ENCODE results near the gene UCHL5.

Gene UCHL5

GRCh38 chr1:192979542-192979941 is 79.6 kb downstream of the UCHL5 start:
- H3K4me3 ChIP-seq (ENCODE audit: low read depth, low read length): no peak overlapping the region
- no peaks in the 10 kb centered on the region; the same call in 1 of the 2 replicates for H3K9me3 ChIP-seq (ENCODE audit: control insufficient read depth, insufficient read depth, low read length)
- H3K9ac ChIP-seq (ENCODE audit: low read depth, low read length): no peak overlapping the region
- no peaks in the 10 kb centered on the region for H3K36me3 ChIP-seq (ENCODE audit: control insufficient read depth, insufficient read depth, low read length)
- peaks cover 19% of the 10 kb centered on the region for H3K4me1 ChIP-seq (ENCODE audit: control insufficient read depth, insufficient read depth, low read length)
- no peaks in the 10 kb centered on the region for H3K27me3 ChIP-seq (ENCODE audit: control insufficient read depth, insufficient read depth, low read length)
- H3K27ac ChIP-seq (ENCODE audit: low read depth, low read length): no peak overlapping the region

- Histone ChIP-seq H3K9me3 (ENCODE audit: control insufficient read depth, insufficient read depth, low read length) (no peaks in the 10 kb centered on the region; the same call in 1 of the 2 replicates), H3K27me3 (ENCODE audit: control insufficient read depth, insufficient read depth, low read length) (no peaks in the 10 kb centered on the region), H3K9ac (ENCODE audit: low read depth, low read length) (no peak overlapping the region), H3K4me3 (ENCODE audit: low read depth, low read length) (no peak overlapping the region), H3K27ac (ENCODE audit: low read depth, low read length) (no peak overlapping the region), H3K36me3 (ENCODE audit: control insufficient read depth, insufficient read depth, low read length) (no peaks in the 10 kb centered on the region), H3K4me1 (ENCODE audit: control insufficient read depth, insufficient read depth, low read length) (peaks cover 14% of the 10 kb centered on the region; the same call in 1 of the 2 replicates)
Measured at GRCh38 chr1:192978195-192978710, 80.9 kb downstream of the UCHL5 start.

- H3K27me3 ChIP-seq (ENCODE audit: control insufficient read depth, insufficient read depth, low read length): no peaks in the 10 kb centered on the region
- H3K4me3 ChIP-seq (ENCODE audit: low read depth, low read length): no peak overlapping the region
- H3K9ac ChIP-seq (ENCODE audit: low read depth, low read length): no peak overlapping the region
- no peaks in the 10 kb centered on the region; the same call in 1 of the 2 replicates for H3K9me3 ChIP-seq (ENCODE audit: control insufficient read depth, insufficient read depth, low read length)
- peak overlapping the region; percentile 20 for H3K27ac ChIP-seq (ENCODE audit: low read depth, low read length)
- peaks cover 10% of the 10 kb centered on the region; the same call in 1 of the 2 replicates for H3K4me1 ChIP-seq (ENCODE audit: control insufficient read depth, insufficient read depth, low read length)
- H3K36me3 ChIP-seq (ENCODE audit: control insufficient read depth, insufficient read depth, low read length): no peaks in the 10 kb centered on the region
Measured at GRCh38 chr1:192977089-192977706, 82.0 kb downstream of the UCHL5 start.

- H3K9me3 ChIP-seq (ENCODE audit: control insufficient read depth, insufficient read depth, low read length): no peaks in the 10 kb centered on the region; the same call in 1 of the 2 replicates
- no peaks in the 10 kb centered on the region for H3K36me3 ChIP-seq (ENCODE audit: control insufficient read depth, insufficient read depth, low read length)
- no peak overlapping the region for H3K9ac ChIP-seq (ENCODE audit: low read depth, low read length)
- no peaks in the 10 kb centered on the region for H3K27me3 ChIP-seq (ENCODE audit: control insufficient read depth, insufficient read depth, low read length)
- peak overlapping the region; percentile 20 for H3K27ac ChIP-seq (ENCODE audit: low read depth, low read length)
- H3K4me3 ChIP-seq (ENCODE audit: low read depth, low read length): no peak overlapping the region
- peaks cover 10% of the 10 kb centered on the region; the same call in 1 of the 2 replicates for H3K4me1 ChIP-seq (ENCODE audit: control insufficient read depth, insufficient read depth, low read length)
Measured at GRCh38 chr1:192976576-192976975, 82.6 kb downstream of the UCHL5 start.

GRCh38 chr1:192974701-192975100 is 84.5 kb downstream of the UCHL5 start:
- no peaks in the 10 kb centered on the region for H3K36me3 ChIP-seq (ENCODE audit: control insufficient read depth, insufficient read depth, low read length)
- H3K27me3 ChIP-seq (ENCODE audit: control insufficient read depth, insufficient read depth, low read length): no peaks in the 10 kb centered on the region
- no peak overlapping the region for H3K9ac ChIP-seq (ENCODE audit: low read depth, low read length)
- H3K27ac ChIP-seq (ENCODE audit: low read depth, low read length): no peak overlapping the region
- H3K4me3 ChIP-seq (ENCODE audit: low read depth, low read length): no peak overlapping the region
- H3K4me1 ChIP-seq (ENCODE audit: control insufficient read depth, insufficient read depth, low read length): peaks cover 10% of the 10 kb centered on the region; the same call in 1 of the 2 replicates
- no peaks in the 10 kb centered on the region for H3K9me3 ChIP-seq (ENCODE audit: control insufficient read depth, insufficient read depth, low read length)

GRCh38 chr1:192973988-192974387 is 85.2 kb downstream of the UCHL5 start:
- H3K27ac ChIP-seq (ENCODE audit: low read depth, low read length): no peak overlapping the region
- H3K4me1 ChIP-seq (ENCODE audit: control insufficient read depth, insufficient read depth, low read length): peaks cover 10% of the 10 kb centered on the region; the same call in 1 of the 2 replicates
- no peaks in the 10 kb centered on the region for H3K9me3 ChIP-seq (ENCODE audit: control insufficient read depth, insufficient read depth, low read length)
- H3K9ac ChIP-seq (ENCODE audit: low read depth, low read length): no peak overlapping the region
- no peaks in the 10 kb centered on the region for H3K36me3 ChIP-seq (ENCODE audit: control insufficient read depth, insufficient read depth, low read length)
- no peaks in the 10 kb centered on the region for H3K27me3 ChIP-seq (ENCODE audit: control insufficient read depth, insufficient read depth, low read length)
- no peak overlapping the region for H3K4me3 ChIP-seq (ENCODE audit: low read depth, low read length)

- no peaks in the 10 kb centered on the region for H3K27me3 ChIP-seq (ENCODE audit: control insufficient read depth, insufficient read depth, low read length)
- no peak overlapping the region for H3K27ac ChIP-seq (ENCODE audit: low read depth, low read length)
- H3K4me1 ChIP-seq (ENCODE audit: control insufficient read depth, insufficient read depth, low read length): peaks cover 10% of the 10 kb centered on the region; the same call in 1 of the 2 replicates
- no peaks in the 10 kb centered on the region for H3K9me3 ChIP-seq (ENCODE audit: control insufficient read depth, insufficient read depth, low read length)
- no peak overlapping the region for H3K9ac ChIP-seq (ENCODE audit: low read depth, low read length)
- no peak overlapping the region for H3K4me3 ChIP-seq (ENCODE audit: low read depth, low read length)
- H3K36me3 ChIP-seq (ENCODE audit: control insufficient read depth, insufficient read depth, low read length): no peaks in the 10 kb centered on the region
Measured at GRCh38 chr1:192973202-192973601, 86.0 kb downstream of the UCHL5 start.

GRCh38 chr1:192969091-192969490 is 90.1 kb downstream of the UCHL5 start:
- H3K4me3 ChIP-seq (ENCODE audit: low read depth, low read length): no peak overlapping the region
- H3K9ac ChIP-seq (ENCODE audit: low read depth, low read length): no peak overlapping the region

GRCh38 chr1:192968323-192968722 is 90.8 kb downstream of the UCHL5 start:
- Histone ChIP-seq H3K9ac (ENCODE audit: low read depth, low read length) (no peak overlapping the region), H3K27me3 (ENCODE audit: control insufficient read depth, insufficient read depth, low read length) (no peaks in the 10 kb centered on the region), H3K4me1 (ENCODE audit: control insufficient read depth, insufficient read depth, low read length) (no peaks in the 10 kb centered on the region), H3K4me3 (ENCODE audit: low read depth, low read length) (no peak overlapping the region), H3K9me3 (ENCODE audit: control insufficient read depth, insufficient read depth, low read length) (no peaks in the 10 kb centered on the region), H3K27ac (ENCODE audit: low read depth, low read length) (no peak overlapping the region), H3K36me3 (ENCODE audit: control insufficient read depth, insufficient read depth, low read length) (no peaks in the 10 kb centered on the region)

More at GRCh38 chr1:192969091-192969490, 90.1 kb downstream of the UCHL5 start:
- H3K9me3 ChIP-seq (ENCODE audit: control insufficient read depth, insufficient read depth, low read length): no peaks in the 10 kb centered on the region
- H3K27ac ChIP-seq (ENCODE audit: low read depth, low read length): no peak overlapping the region
- no peaks in the 10 kb centered on the region for H3K27me3 ChIP-seq (ENCODE audit: control insufficient read depth, insufficient read depth, low read length)
- no peaks in the 10 kb centered on the region for H3K36me3 ChIP-seq (ENCODE audit: control insufficient read depth, insufficient read depth, low read length)
- H3K4me1 ChIP-seq (ENCODE audit: control insufficient read depth, insufficient read depth, low read length): no peaks in the 10 kb centered on the region

- H3K4me1 ChIP-seq (ENCODE audit: control insufficient read depth, insufficient read depth, low read length): no peaks in the 10 kb centered on the region
Measured at GRCh38 chr1:192967901-192968300, 91.3 kb downstream of the UCHL5 start.

GRCh38 chr1:192967211-192967877 is 91.8 kb downstream of the UCHL5 start:
- no peaks in the 10 kb centered on the region for H3K36me3 ChIP-seq (ENCODE audit: control insufficient read depth, insufficient read depth, low read length)
- no peaks in the 10 kb centered on the region for H3K27me3 ChIP-seq (ENCODE audit: control insufficient read depth, insufficient read depth, low read length)
- H3K9me3 ChIP-seq (ENCODE audit: control insufficient read depth, insufficient read depth, low read length): no peaks in the 10 kb centered on the region

More at GRCh38 chr1:192967901-192968300, 91.3 kb downstream of the UCHL5 start:
- Histone ChIP-seq H3K9me3 (ENCODE audit: control insufficient read depth, insufficient read depth, low read length) (no peaks in the 10 kb centered on the region), H3K27me3 (ENCODE audit: control insufficient read depth, insufficient read depth, low read length) (no peaks in the 10 kb centered on the region), H3K4me3 (ENCODE audit: low read depth, low read length) (no peak overlapping the region), H3K36me3 (ENCODE audit: control insufficient read depth, insufficient read depth, low read length) (no peaks in the 10 kb centered on the region), H3K27ac (ENCODE audit: low read depth, low read length) (no peak overlapping the region), H3K9ac (ENCODE audit: low read depth, low read length) (no peak overlapping the region)

More at GRCh38 chr1:192967211-192967877, 91.8 kb downstream of the UCHL5 start:
- Histone ChIP-seq H3K4me3 (ENCODE audit: low read depth, low read length) (no peak overlapping the region), H3K9ac (ENCODE audit: low read depth, low read length) (no peak overlapping the region), H3K4me1 (ENCODE audit: control insufficient read depth, insufficient read depth, low read length) (no peaks in the 10 kb centered on the region), H3K27ac (ENCODE audit: low read depth, low read length) (no peak overlapping the region)

All from HUES48 (cell line).